H1 (cell line): ENCODE results near the gene C1D. TPM values are rescaled to one million over a fixed set of nuclear protein-coding genes. Genes with fewer than 3 reads are reported as not detected.
A peak's percentile ranks its signal among the peaks of the same experiment; 100 is the strongest.

Experiments used
- ATF3 ChIP-seq: IDR thresholded peaks from 2 replicates; pipeline ENCODE4 v1.6.1; 2011; ENCODE audit warnings: low read depth, mild to moderate bottlenecking, low read length; ENCODE audit not compliant: insufficient read depth
- CTBP2 ChIP-seq: IDR thresholded peaks from 2 replicates; pipeline ENCODE4 v1.7.0; 2011; ENCODE audit warnings: borderline replicate concordance, mild to moderate bottlenecking, moderate library complexity, mixed read lengths, low read length; ENCODE audit not compliant: insufficient read depth, insufficient read length
- KDM4A ChIP-seq: IDR thresholded peaks from one replicate; pipeline ENCODE4 v1.7.1; 2012; ENCODE audit warnings: low read depth, mild to moderate bottlenecking, moderate library complexity, low read length, inconsistent platforms; ENCODE audit not compliant: severe bottlenecking
- KDM5A ChIP-seq: fragments of 200-600 bp; IDR thresholded peaks from 2 replicates; pipeline ENCODE4 v1.7.1; 2012; ENCODE audit warnings: mild to moderate bottlenecking, low read length, inconsistent platforms, mixed read lengths
- MAFK ChIP-seq: IDR thresholded peaks from 2 replicates; pipeline ENCODE4 v1.6.1; 2012; ENCODE audit warnings: low read depth, mild to moderate bottlenecking, improper control_type of control experiment, low read length
- MAX ChIP-seq: IDR thresholded peaks from 2 replicates; pipeline ENCODE4 v1.6.1; 2012; ENCODE audit warnings: inconsistent platforms
- RXRA ChIP-seq: IDR thresholded peaks from 2 replicates; pipeline ENCODE4 v1.6.1; 2011; ENCODE audit warnings: low read depth, mild to moderate bottlenecking, low read length, moderate library complexity; ENCODE audit not compliant: insufficient read depth
- SP1 ChIP-seq: IDR thresholded peaks from 2 replicates; pipeline ENCODE4 v1.6.1; 2011; ENCODE audit warnings: low read depth, low read length
- SP4 ChIP-seq: IDR thresholded peaks from 2 replicates; pipeline ENCODE4 v1.6.1; 2012; ENCODE audit warnings: low read length, inconsistent platforms
- USF2 ChIP-seq: IDR thresholded peaks from 2 replicates; pipeline ENCODE4 v1.6.1; 2011; ENCODE audit warnings: low read length, improper control_type of control experiment
- polyA plus RNA-seq, 7 experiments: library from polyadenylated mRNA; depleted of rRNA in 3 of 7; stranded (reverse) in 5 of 7; unstranded in 2 of 7; fragments of >200 nt in 5 of 7; fragments of 200-250 nt in 2 of 7; gene quantifications; 1 replicate in 5 of 7; 2 replicates in 1 of 7; 4 replicates in 1 of 7; pipeline versions ENCODE4 v1.2.1 to v1.2.3, GENCODE V29; 2011 to 2013; ENCODE audit warnings: missing spikeins in 2 of 7, mixed read lengths in 2 of 7
- total RNA-seq: library from RNA; stranded (reverse); fragmentation: NEBNext Ultra II Directional; extraction: Animal tissue kit (Norgen Biotek cat#: 25700); gene quantifications from 2 replicates; pipeline ENCODE4 v1.2.1, GENCODE V29; 2021

The C1D gene
- total and polyA plus RNA-seq, 2 of the 8 experiments (the other 6 are each of a cell fraction or from before 2014, with no cell fraction given): 17.5 to 24.1 TPM

GRCh38 chr2:68062680-68063387 lies at the start of gene C1D (continued):
- TF ChIP-seq USF2 (no peak), MAX (peak; percentile 67; the same call in 1 of the 2 replicates), RXRA (no peak), KDM5A (peak; percentile 89), MAFK (no peak), CTBP2 (no peak), ATF3 (peak; percentile 97), SP1 (peak; percentile 90), SP4 (peak; percentile 68; the same call in 1 of the 2 replicates), KDM4A (peak; percentile 100)
